GM21786 (cell line): ENCODE results near the gene CUX1.
"Not testable (repeated sequence)": the region's sequence is repeated elsewhere in the genome, so short reads cannot be mapped to it uniquely, and the experiment has no call there.

Experiments
- ATAC-seq: cut with Tn5 transposase; IDR thresholded peaks from one replicate; pipeline ENCODE4 v1.9.1; 2021; ENCODE audit not compliant: unreplicated experiment

Gene CUX1

DNA sequence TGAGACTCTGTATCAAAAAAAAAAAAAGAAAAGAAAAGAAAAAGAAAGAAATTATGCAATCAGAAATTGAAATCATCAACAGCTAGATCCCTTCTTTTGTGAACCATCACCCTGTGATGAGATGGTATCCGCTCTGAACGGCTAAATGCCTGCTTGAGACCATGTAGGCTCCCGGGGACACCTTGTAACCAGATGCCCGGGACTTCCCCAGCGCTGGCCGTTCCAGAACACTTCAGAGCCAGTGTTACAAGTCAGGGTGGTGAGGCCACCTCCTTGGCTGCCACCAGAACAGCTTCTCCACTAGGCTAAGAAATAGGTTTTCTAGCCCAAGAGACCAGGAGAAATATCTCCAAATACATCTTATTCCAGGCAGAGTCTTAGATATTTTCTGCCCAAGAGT is 349.8 kb downstream of the CUX1 start:
- ATAC-seq: no peak

DNA sequence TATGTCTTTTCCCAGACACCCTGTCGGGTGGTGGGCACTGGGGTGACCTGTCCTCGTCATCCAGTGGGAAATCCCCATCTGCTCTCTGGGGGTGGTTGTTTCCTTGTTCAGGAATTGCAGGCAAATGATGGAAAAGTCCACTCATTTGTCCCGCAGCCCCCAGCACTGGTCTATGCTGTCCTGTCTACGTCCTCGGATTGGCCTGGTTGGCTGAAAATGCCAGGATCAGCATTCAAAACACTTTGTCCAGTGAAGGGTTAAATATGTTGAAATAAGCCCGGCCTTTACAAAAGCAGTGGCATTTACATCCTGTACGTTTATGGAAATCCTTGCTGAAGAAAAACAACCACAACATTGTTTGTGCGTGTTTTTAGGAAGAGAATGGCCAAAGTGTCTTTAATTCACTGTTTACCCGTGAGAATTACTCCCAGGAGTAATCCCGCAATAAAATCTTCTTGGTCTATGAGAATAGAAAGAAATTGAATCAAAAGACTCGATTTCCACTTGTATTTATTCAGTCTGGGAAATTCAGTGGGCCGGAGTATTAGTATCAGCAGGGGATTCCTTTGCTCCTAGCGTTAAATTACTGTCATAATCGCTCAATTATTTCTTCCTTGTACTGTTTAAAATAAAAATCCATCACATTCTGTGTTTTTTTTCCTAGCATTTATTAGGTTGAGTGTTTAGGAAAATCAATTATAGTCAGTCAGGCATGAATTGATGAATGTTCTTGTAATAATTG is 352.4 kb downstream of the CUX1 start:
- no peak for ATAC-seq

DNA sequence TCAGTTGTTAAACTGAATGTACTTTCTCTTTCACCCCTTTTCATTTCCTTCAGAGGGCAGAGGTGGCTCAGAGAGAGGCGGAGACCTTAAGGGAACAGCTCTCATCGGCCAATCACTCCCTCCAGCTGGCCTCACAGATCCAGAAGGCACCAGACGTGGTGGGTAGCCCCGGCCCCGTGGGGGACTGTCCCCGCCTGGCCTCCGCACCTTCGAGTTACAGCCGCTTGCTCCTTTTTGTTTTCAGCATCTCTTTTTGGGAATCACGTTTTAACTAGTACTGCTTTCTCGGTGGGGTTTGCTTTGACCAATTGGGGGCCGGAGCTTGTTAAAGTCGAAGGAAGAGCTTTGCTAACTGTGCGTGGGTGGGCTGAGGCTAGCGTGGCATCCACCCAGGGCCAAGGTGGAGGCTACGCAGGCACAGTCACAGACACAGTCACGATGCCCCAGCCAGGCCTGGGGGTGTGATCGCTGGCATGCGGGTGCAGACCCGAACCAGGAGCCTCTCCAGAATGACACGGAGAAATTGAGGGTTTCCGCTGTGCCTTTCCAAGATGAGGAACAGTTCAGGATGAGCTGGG is 353.1 kb downstream of the CUX1 start:
- ATAC-seq: no peak

DNA sequence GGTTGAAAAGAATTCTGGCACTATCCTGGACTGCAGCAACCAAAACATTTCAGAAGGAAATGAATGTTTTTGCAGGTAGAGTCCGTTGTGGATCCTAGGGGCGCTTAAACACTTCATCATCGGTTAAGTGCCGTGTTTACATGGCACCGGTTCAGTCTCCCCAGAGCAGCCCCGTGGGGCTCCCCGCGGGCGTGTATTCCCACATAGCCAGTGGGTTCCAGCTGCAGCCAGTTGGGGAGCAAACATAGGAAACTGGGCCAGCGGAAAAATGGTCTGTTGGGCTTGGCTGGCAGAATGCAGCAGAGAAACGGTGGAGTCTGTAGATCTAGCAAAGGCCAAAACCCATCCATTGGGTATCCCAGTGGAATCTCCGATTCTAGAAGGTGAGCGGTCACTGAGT is 356.2 kb downstream of the CUX1 start:
- ATAC-seq: no peak

DNA sequence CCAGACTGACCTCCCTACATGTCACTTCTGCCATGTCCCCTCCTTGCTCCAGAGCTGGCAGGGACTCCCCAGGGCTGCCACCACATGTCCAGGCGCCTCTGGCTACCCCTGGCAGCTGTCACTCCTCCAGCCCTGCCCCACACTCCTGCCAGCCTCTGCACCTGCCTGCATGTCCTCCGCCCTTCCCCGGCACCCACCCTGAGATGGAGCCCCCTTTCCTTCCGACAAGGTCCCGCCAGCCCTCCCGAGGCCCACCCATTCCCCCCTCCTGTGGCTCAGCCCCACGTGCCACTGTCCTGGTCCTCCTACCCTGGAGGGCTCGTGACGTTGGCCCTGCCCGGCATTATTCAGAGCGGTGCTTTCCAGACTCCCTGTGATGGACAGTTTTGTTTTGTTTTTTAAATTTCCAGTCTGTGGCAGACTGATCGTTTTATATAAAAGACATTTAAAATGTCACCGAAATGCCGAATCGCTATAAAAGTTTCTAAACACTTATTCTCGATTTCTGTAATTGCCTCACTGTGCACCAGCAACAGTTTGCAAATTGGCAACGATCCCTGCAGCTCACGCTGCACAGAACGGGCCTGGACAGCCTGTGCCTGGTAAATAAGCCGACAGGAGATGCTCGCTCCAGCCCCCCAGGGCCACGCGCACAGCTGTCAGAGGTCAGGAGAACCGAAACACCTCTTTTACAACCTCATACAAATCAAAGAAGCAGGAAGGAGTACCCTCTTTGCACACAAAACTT is 358.2 kb downstream of the CUX1 start:
- ATAC-seq: no peak

DNA sequence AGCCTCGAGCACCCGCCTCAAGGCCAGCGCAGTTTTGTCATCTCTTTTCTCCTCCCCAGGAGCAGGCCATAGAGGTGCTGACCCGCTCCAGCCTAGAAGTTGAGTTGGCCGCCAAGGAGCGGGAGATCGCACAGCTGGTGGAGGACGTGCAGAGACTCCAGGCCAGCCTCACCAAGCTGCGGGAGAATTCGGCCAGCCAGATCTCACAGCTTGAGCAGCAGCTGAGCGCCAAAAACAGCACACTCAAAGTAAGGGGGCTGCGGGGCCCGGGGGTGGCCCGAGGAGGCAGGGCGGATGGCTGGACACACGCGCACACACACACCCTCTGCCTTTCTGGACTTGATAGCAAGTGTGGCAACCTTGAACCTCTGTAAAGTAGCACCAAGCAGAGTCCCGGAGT is 361.0 kb downstream of the CUX1 start:
- ATAC-seq: no peak

DNA sequence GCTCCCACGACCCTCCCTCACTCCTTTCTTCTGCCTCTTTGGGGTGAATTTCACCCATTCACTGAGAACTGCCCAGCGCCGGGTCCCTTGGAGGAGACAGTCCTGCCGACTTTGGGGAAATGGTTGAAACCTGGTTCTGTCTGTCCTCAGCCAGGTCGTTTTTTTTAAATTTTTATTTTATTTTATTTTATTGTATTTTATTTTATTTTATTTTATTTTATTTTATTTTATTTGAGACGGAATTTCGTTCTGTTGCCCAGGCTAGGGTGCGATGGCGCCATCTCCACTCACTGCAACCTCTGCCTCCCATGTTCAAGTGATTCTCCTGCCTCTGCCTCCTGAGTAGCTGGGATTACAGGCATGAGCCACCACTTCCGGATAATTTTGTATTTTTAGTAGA is 363.3 kb downstream of the CUX1 start:
- ATAC-seq: no peak

DNA sequence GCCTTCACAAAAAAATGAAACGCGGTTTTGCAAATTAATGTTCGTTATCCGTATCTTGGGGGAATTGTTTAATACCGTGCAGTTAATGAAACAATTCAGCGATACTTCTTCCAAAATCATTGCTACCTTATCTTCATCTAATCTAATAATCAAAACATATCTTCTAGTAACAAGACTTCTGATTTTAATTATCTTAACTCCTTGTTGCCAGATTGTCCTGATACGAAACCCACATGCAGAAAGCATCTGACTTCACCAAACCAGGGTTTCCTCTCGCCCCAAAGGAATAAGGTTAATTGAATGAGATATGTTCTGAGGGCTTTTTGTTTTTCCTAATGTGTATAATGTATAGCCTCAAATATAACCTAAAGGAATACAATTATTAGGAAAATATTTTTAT is 364.1 kb downstream of the CUX1 start:
- ATAC-seq: no peak

DNA sequence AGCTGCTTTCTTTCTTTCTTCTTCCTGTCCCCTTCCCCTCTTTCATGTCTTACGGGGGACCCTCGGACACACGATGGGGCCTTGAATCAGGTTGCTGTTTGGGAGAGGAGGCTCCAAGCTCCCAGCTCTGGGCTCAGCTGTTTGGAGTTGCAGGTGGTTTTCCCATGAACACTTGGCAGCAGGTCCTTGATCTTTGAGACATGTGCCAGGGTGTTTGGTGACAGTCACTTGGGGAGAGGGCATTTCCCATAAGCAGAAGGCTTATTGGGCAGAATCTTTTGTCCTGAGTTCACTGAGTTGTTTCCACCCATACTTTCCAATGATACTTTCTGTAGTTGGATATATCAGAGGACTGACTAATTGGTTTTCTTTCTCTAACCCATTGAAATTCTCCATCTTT is 364.6 kb downstream of the CUX1 start:
- no peak for ATAC-seq

DNA sequence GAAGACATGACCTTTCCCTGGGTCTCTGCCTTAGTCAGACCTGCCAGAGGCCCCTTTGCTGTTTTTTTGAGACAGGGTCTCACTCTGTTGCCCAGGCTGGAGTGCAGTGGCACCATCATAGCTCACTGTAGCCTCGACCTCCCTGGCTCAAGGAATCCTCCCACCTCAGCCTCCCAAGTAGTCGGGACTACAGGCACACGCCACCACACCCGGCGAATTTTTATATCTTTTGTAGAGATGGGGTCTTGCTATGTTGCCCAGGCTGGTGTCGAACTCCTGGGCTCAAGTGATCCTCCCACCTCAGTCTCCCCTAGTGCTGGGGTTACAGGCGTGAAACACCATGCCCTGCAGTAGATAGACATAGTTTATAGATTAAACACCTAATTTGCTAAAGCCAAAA is 366.4 kb downstream of the CUX1 start:
- ATAC-seq: not testable (repeated sequence)

DNA sequence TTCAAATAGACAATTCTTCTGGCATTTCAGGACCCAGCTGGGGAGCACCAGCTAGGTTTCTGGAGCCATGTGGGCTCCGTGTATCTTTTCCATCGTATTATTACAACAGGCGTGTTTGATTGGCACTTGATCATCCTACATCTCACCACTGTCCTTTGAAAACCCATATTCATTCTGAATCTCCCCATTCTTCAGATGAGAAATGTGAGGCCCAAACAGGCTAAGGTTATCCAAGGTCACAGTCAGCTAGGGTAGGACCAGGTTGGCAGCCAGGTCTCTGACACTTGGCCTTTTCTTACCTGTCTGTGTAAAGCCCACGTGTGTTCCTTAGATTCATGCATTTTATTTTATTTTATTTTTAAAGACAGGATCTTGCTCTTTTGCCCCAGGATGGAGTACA is 366.9 kb downstream of the CUX1 start:
- no peak for ATAC-seq

DNA sequence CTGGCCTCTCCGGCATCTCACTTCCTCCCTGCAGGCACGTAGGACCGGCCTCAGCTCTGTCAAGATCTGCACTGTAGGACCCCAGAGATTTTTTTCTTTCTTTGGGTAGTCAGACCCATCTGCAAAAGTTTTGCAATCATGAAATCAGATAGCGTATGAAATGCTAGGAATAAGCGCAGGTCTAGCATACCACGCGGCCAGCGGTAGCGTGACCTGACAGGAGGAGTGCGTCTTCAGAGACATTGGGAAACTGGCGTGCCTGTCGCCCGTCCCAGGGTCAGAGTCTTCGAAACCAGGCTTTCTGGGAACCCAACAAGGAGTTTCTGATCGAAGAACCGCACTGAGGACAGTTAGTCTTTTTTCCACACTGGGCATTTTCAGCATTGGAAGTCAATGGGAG is 368.4 kb downstream of the CUX1 start:
- no peak for ATAC-seq

DNA sequence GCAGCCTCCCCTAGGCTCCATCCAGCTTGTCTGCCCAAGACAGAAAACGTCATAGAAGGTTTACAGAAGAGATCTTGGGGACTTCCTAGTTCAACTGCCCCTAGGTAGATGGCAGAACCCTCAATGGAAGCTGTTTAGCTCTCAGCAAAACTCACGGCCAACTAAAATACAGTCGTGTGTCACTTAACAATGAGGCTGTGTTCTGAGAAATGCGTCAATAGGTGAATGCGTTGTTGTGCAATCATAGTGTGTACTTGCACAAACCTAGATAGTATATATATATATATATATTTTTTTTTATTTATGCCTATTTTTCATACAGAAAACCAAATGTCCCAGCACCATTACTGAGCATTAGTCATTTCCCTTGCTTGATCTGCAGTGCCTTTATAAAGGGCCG is 368.9 kb downstream of the CUX1 start:
- no peak for ATAC-seq

DNA sequence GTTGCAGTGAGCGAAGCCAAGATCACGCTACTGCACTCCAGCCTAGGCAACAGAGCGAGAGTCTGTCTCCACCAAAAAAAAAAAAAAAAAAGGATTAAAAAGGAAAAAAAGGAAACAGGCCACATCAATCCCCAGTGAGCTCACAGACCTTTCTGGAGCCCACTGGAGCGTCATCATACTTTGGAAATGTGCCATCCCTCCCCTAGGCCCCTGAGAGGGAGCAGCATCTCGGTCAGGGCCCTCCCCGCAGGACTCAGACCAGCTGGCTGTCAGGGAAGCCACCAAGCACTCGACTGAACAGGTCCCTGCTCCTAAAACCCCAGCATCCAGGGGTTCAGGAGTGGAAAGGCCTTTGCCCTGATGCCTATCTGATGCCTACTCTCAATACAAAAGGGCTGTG is 371.3 kb downstream of the CUX1 start:
- ATAC-seq: no peak

DNA sequence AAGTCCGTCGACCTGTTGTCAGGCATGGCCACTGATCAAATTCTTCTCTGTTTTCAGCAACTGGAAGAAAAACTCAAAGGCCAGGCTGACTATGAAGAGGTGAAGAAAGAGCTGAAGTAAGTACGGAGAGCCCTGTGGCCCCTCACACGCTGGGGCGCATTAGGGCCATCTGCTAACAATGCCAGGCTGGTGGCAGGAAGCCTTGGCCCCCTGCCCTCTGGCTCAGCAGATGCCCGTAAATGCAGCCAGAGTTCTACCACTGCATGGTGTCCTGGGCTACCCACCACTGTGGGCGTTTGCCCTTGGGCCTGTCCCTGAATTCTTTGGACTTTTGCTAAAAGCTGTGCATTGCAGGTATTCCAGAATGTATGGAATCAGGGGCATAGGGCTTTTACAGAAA is 372.3 kb downstream of the CUX1 start:
- ATAC-seq: no peak

DNA sequence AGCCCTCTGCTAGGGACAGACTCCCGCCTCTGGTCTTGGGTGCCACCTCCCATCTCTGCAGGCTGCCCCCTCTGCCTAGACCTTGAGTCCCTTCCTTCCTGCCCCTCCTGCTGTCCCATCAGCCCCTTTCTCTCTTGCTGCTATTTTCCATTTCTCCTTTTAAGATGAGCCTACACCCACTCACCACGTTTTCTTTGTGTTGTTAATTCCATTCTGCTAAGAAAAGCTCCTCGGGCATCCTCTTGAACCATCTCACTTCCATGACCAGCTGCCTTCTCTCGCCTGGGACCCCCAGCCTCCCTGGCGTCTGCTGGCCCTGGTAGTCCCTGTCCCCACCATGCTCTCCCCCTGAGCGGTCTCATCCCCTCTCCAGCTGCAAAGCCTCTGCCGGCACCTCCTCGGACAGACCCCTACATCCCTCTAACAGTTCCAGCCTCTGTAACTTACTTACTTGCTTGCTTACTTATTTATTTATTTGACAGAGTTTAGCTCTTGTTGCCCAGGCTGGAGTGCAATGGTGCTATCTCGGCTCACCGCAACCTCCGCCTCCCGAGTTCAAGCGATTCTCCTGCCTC is 373.4 kb downstream of the CUX1 start:
- no peak for ATAC-seq

DNA sequence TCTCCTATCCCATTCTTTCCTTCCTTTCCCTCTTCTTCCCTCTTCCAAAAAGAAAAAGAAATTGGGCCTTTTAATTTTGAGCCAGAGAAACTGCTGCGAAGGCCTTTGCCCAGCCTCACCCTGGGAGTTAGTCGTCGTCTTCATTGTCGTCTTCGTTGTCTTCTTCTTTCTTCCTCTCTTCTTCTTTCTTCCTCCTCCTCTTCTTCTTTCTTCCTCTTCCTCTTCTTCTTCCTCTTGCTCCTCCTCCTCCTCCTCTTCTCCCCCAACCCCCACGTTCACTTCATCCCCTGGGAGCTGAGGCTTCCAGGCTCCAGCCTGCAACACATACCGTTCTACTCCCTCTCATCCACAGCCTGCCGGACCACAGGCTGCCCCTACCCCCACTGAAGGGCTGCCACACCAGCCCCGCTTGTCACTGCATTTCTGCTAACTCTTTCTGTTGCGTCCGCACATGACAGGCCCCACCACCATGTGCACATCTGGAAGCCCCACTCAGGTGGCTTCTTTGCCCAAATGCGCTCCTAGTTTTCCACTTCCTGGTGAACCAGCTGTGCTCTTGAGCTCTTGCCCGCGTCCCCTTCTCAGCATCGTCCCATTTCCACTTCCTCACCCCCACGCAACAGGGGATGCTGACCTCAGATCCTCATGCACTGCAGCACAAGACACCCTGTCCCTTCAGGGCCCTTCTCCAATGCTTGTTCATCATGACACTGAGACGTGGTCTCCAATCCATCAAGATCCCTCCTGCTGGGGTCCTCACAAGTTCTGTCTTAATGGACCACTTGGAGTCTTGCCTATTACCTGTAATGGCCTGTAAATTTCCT is 374.3 kb downstream of the CUX1 start:
- ATAC-seq: no peak

DNA sequence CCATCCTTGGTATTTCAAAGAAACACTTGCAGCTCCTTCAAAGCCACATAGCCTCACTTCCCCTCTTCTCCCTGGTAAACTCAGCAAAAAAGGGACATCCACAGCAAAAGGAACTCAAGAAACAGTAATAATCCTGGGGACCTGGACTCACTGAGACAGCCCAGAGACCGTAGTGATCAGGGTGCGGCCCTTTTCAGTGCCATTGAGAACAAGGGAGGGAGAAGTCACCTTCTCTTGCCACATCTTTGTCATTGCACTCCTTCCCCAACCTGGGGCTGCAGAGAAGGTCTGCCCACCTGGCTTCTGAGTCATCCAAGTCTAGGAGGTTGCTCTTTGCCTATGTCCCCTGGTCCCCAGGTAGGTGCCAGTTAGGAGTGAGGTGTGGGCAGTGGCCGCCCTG is 375.4 kb downstream of the CUX1 start:
- no peak for ATAC-seq

DNA sequence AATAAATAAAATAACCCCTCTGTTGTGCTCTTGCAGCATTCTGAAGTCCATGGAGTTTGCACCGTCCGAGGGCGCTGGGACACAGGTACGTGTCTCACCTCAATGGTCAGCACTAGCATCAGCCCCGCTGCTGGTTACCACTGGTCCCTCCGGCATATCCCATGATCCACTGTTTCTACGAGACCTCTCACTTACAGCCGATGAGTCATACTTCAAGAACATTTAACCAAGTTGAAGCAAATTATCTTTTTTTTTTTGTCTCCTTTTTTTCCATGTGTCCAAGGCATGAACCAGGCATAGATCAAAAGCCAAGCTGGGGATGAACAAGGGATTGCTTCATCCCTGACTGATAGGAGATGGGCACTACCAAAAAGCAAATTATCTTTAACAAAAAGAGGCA is 376.4 kb downstream of the CUX1 start:
- no peak for ATAC-seq

DNA sequence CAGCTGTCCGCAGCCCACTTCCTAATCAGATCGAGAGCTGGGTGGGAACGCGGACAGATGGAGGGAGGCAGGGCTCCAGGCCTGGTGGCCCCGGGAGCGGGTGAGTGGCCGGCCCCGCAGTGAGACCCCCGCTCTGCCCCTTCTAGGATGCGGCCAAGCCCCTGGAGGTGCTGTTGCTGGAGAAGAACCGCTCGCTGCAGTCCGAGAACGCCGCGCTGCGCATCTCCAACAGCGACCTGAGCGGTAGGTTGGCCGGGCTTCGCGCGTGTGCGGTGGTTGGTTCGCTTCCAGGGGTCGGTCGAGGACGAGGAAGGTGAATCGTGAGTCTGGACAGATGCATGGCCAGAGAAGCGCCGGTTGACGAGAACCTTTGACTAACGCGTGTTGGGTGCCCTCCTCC is 377.9 kb downstream of the CUX1 start:
- no peak for ATAC-seq

DNA sequence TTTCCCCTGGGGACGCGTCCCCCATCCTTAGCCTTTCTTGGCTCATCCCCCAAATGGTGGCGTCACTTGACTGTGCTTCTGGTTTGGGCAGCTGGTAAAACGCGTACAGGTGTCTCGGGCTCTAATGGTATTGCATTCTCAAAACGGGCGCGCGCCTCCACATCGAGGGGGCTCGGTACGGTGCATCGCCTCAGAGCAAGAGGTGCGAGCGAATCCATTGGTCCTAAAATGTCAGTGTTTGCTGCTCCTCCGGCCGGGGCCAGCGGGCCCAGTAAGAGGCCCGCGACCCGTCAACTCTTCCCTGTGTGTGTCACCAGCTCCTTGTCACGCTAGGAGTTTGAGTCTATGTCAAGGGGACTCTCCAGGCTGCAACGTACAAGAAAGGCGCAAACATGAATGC is 378.6 kb downstream of the CUX1 start:
- ATAC-seq: no peak
